DMS79 treated with DMSO at 0.1 percent for 48 hours (cell line): ENCODE results near the gene DENND2C.

Experiments
- DNase-seq: peaks from one replicate; lab custom pipeline; 2025; lab: John Stamatoyannopoulos, UW

Gene DENND2C

DNA sequence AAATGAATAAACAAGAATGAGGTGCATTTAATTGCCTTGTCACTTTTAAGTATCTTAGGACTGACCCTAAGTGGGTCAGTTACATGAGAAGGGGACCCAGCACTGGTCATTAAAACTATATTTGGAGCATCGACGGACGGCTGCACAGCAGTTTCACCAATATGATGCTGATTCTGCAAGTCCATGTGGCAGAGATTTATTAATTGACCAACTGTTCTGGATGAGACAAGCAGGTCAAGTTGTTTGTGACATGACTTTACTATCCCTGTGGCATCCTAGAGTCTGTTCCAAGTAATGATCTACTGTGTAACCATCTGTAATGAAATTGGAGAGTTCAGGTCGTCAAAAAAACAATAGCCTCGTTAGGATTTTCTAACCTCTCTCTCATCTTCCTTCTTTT is 16.0 kb upstream of the DENND2C start:
- DNase-seq = no peak

DNA sequence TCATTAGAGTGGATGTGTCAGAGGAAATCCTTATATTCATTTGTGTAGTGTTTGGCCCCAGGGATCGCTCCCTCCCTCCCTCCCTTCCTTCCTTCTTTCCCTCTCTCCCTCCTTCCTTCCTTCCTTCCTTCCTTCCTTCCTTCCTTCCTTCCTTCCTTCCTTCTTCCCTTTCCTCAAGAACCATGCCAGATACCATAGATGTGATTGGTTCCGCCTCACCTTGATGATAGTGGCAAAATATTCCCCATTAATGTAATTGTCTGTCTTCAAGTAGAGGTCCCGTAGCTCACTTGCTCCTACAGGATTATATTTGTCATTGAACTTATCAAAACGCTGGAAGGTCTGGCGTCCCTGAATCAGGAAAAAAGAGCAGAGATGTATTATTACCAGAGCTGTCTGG is 7.8 kb upstream of the DENND2C start:
- no peak for DNase-seq

GRCh38 chr1:114676115-114676514 is 6.3 kb upstream of the DENND2C start:
- DNase-seq = no peak

- no peak for DNase-seq
Measured at GRCh38 chr1:114671939-114672275, 2.1 kb upstream of the DENND2C start.

GRCh38 chr1:114671011-114671938 is 1.4 kb upstream of the DENND2C start:
- no peak for DNase-seq

- peak; percentile 42 for DNase-seq
Measured at GRCh38 chr1:114670083-114671010, 498 bp upstream of the DENND2C start.

DNA sequence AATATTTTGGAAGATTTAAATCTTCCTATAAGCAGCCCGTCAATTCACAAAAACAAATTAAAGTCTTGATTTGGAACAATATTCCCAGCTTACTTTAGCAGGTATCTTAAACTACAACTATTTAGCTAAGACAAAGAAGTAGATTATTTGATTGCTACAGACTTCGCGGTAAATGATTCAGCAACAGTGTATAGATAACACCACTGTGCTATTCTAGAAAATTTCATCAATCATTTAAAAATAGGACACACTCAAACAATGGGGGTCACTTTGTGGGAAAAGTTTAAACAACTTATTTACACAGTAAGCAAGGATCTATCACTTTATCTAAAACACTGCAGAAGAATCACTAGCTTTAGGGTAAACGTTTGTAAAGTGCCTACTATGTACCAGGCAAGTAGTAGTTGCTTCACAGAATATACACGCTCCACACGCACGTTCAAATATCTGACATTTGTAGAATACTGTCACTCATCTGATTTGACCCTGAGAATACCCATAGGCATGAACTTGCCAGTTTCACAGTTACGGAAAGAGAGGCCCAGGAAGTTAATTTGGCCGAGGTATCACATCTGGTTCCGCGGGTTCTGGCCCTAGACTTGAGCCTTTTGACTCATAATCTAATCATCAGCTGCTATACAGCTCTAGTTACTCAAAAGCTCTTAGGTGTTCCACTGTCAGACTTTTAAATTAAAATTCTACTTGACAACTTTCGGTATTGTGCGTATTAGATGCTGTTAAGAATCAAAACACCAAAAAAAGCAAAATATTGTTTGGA is 876 bp downstream of the DENND2C start:
- DNase-seq = no peak

GRCh38 chr1:114668373-114668772 is 1.5 kb downstream of the DENND2C start:
- no peak for DNase-seq

DNA sequence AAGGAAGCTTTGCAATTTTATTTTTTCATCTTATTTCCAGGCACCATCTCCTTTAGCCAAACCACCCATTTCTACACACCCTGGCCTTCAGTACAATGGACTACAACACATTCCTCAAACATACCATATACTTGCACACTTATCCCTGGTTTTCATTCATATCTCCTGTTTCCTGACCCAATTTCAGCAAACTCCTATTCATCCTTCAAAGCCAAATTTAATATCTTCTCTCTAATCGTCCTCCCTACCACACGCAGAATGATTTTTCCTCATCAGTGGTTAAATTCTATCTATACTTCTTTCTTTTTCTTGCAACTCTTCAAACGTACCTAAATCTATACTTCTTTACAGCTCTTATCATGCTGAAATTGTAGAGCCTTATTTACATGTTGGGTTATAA is 2.9 kb downstream of the DENND2C start:
- DNase-seq = no peak

DNA sequence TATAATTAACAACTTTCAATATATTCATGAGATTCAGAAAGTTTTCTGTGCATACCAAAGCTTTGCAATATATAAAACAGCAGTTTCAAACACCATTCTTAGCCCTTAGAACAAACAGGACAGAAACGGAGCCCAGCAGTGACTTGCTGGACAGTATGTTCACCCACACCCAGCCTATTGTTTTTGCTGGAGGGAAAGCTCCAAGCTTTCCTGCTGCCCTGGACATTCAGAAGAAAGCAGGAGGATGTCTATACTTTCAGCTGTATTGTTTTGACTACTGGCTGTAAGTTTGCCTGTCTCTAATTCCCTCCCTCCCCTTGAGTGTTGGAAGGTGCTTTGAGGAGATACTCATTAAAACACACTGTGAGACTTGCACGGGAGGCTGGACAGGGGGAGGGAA is 9.6 kb downstream of the DENND2C start:
- DNase-seq = no peak

DNA sequence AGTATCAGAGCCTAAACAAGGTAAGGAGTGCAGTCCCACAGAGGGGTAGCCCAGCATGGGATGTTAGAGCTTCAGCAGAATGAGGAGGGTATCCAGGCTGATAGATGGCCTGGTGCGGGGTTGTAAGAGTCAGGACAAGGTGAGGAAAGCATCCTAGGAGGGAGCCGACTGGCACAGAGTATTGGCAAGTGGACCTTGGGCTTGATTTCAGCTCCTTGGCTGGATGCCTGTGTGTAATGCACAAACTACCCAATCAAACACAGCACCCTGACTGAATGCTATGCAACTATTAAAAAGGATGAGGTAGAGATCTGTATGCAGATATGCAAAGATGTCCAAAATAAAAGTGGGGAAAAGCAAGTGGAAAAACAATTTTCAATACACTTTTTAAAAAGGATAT is 18.0 kb downstream of the DENND2C start:
- no peak for DNase-seq

DNA sequence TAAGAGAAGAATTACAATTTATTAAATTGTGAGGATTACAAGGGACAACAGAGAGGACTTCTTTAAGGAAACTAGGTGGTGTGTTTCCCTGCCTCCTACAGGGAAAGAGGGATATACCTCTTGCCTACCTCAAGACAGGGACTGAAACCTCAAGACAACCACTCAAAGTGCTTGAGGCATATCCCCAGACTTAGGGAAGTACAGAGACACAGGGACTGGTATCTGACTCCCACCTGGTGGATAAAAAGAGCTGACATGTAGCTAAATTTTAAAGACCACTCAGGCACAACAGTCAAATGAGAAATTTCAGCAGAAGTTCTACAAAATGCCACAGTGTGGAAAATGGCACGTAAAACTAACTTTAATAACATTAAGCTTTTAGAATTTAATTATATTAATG is 21.3 kb downstream of the DENND2C start:
- DNase-seq = no peak

- DNase-seq = no peak
Measured at GRCh38 chr1:114641377-114641776, 28.5 kb downstream of the DENND2C start.

DNA sequence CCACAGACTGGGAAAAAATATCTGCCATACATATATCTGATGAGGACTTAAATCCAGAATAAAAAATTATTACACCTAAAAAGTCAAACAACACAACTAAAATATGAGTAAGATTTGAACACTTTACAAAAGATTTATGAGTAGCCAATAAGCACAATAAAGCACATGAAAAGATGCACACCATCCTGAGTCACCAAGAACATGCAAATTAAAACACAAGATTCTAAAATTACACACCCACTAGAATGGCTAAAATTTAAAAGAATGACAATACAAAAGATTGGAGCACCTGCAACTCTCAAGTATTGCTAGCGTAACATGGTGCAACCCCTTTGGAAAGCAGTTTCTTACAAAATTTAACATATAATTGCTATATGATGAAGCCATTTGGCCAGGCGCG is 30.9 kb downstream of the DENND2C start:
- DNase-seq = no peak

GRCh38 chr1:114632427-114632826 is 37.4 kb downstream of the DENND2C start:
- no peak for DNase-seq

- DNase-seq = no peak
Measured at GRCh38 chr1:114627107-114627506, 42.7 kb downstream of the DENND2C start.

- DNase-seq = no peak
Measured at GRCh38 chr1:114623364-114623763, 46.5 kb downstream of the DENND2C start.

GRCh38 chr1:114620419-114620818 is 49.4 kb downstream of the DENND2C start:
- no peak for DNase-seq

GRCh38 chr1:114618606-114619005 is 51.2 kb downstream of the DENND2C start:
- no peak for DNase-seq

GRCh38 chr1:114610546-114611245 is 59.2 kb downstream of the DENND2C start:
- DNase-seq = no peak

DNA sequence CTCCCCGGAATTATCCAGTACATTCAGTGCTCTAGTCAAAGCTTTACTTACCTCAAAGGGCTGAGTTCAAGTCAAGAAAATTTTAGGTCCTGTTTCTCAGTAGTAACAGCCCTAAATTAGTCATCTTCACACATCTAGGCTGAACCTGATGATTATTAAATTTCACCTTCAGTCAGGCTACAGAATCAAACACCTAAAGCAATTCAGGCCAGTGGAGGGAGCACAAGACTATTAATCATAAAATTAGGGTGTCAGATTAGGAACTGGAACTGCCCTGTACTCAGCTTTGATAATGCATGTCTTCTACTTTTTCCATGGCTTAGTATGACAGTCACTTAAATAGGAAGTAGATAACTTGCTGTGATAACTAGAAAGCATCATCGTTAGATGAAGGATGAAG is 60.0 kb downstream of the DENND2C start:
- no peak for DNase-seq

DNA sequence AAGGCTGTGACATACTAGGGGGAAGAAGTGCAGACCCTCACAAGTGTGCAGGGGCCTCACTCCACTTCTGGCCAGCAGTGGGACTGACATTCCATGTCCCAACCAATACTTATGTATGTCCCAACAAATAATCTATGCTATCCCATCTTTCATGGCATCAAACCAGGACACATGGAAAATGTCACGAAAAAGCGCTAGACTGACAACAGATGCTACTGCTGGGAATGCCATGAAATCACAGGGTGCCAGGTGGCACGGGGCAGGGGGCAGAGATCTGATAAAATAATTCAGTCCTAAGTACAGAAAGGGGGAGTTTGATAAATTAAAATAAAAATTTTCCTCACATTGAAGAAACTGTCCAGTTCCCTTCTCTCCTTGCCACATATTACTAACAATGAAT is 60.8 kb downstream of the DENND2C start:
- DNase-seq = no peak
